ENCODE data around the gene LINC01488. TPM values are rescaled to one million over a fixed set of nuclear protein-coding genes. Genes with fewer than 3 reads are reported as not detected.
A peak's percentile ranks its signal among the peaks of the same experiment; 100 is the strongest.

The LINC01488 gene
- total RNA-seq, 1 experiment from 2014 or later: not detected

DNA sequence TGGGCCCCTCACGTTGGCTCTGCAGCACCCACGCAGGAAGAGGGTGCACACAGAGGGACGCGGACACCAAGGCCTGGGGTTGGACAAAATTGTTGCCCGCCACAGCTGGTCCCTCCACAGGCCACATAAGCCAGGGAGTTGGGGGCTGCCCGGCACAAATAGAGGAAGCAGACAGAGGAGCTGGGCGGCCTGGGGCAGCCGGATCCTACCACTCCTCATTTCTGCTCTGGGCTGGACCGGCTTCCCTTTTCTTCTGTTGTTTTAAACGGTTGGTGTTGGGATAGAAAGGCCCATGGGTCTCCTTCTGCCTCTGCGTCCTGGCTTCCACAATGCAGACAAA, 36.4 kb upstream of the LINC01488 start:
- DNase-seq (ENCODE audit: low spot score): no peak

- DNase-seq (ENCODE audit: low spot score): no peak
Measured at GRCh38 chr11:69446108-69446507, 35.4 kb upstream of the LINC01488 start.

DNA sequence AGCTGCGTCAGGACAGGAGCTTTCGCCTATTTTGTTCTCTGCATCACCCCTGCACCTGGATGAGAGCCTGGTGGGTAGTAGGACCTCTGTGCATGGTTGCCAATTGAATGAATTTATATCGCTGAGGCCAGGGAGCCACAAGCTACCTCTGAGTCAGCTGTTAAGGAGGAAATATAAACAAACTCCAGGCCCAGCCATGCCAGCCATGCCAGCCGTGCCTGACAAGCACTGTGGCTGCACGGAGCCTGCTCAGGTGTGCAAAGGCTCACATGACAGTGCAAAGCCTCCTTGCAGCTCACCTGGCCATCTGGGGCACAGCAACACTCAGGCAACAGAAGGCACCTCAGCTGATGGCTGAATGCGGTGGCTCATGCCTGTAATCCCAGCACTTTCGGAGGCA, 33.7 kb upstream of the LINC01488 start:
- no peak for DNase-seq (ENCODE audit: low spot score)

GRCh38 chr11:69448471-69449284, 32.8 kb upstream of the LINC01488 start:
- no peak for DNase-seq (ENCODE audit: low spot score)

GRCh38 chr11:69449320-69450063, 32.0 kb upstream of the LINC01488 start:
- peak; percentile 58 for DNase-seq (ENCODE audit: low spot score)

DNA sequence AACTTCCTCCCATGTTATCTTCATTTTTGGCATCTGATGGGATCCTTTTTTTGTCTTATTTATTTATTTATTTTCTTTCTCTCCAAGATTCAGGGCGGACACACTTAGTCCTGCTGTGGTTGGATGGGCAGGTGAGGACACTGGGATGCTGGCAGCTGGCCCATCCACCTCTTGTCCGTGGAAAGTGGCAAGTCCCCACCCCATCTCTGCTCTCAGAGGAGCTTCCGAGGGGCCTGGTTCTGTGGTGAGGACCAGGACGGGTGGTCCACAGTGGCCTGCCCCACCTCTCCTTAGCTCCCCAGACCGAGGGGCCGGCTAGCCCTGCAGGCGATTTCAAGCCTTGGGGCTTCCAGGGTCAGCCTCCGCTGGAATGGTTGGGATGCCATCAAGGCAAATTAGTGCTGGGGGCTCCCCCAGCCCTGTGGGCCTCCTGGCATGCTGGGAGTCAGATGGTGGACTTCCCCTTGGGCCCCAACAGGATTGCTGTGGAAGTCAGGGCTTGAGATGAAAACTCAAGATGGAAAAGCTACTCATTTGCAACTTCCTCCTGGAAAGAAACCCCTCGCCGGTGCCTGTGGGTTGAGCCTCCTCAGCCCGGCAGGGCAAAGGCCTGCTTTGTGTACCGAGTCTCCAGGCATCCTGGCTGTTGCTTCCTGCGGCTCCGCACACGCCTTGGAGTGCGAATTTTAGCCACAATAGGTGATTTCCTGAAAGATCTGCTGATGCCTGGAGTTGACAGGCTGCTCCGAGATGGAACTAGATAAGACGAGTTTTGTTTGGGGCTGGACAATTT, 31.2 kb upstream of the LINC01488 start:
- DNase-seq (ENCODE audit: low spot score): no peak

DNA sequence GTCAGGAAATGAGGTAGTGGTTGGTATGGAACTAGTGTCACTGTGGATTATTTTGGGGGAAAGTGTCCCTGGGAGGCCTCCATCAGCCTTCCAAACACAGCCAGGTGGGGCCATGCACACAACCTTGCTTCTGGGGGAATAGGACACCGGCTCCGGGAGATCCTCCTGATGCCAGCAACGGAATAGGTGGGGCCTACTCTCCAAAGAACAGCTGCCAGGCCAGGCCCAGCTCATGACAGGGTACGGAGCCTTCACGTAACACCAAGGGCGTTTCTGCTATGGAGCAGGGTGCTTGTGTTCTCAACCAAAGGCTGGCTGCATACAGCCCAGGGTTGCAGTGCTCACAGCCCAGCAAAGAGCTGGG, 30.6 kb upstream of the LINC01488 start:
- no peak for DNase-seq (ENCODE audit: low spot score)

DNA sequence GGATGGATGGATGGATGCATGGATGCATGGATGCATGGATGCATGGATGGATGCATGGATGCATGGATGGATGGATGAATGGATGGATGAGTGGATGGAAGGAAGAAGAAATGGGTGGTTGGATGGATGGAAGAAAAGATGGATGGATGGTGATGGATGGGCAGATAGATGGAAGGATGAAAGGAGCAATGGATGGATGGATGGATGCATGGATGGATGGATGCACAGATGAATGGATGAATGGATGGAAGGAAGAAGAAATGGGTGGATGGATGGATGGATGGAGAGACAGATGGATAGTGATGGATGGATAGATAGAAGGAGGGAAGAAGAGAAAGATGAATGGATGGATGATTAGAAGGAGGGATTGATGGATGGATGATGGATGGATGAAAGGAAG, 30.2 kb upstream of the LINC01488 start:
- DNase-seq (ENCODE audit: low spot score): no peak

DNA sequence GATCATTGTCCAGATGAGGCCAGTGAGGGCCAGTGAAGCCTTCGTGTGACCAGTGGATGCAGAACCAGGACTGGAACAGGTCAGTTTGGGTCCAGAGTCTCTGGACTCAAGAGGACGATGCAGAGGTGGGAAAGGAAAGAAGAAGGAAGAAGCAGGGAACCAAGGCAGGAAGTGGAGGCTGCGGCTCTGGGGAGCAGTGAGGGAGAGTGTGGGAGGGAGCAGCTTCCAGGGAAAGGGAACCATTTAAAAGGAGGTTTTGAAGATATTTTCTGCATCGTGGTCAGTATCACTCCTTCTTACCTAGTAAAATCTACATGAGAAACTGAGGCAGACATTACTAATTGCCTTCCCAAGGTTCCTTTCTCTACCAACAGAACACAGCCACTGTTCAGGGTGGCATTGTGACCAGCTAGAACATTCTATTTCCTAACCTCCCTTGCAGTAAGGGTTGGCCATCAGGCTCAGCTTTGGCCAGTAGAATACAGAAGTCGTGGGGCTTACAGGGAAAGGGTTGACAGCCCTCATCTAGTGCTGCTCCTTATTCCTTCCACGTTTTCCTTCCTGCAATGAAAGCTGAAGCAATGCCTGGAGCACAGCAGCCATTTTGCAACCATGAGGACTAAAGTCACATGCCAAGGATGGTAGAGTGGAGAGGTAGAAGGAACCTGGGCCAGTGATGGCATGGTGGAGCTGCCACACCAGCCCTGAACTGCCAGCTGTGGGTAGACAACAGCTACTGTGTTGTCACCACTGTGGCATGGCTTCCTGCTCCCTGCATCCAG, 29.1 kb upstream of the LINC01488 start:
- DNase-seq (ENCODE audit: low spot score): no peak

GRCh38 chr11:69453151-69453550, 28.3 kb upstream of the LINC01488 start:
- no peak for DNase-seq (ENCODE audit: low spot score)

DNA sequence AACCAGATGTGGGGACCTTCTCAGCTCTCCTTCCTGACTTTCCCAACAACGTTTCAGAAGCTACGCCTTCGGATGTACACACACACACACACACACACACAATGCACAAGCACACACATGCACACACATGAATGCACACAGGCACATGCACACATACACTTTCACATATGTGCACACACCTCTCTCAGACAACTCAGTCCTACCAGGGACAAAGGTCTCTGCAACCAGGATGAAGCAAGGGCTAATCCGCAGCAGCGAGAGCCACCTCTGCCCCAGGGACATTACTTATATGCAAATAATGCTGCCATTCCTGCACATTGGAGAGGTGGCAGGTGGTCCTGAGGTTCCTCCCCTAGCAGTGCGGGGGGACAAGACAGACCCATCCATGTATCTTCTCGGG, 27.4 kb upstream of the LINC01488 start:
- no peak for DNase-seq (ENCODE audit: low spot score)

- no peak for DNase-seq (ENCODE audit: low spot score)
Measured at GRCh38 chr11:69455969-69456368, 25.5 kb upstream of the LINC01488 start.

DNA sequence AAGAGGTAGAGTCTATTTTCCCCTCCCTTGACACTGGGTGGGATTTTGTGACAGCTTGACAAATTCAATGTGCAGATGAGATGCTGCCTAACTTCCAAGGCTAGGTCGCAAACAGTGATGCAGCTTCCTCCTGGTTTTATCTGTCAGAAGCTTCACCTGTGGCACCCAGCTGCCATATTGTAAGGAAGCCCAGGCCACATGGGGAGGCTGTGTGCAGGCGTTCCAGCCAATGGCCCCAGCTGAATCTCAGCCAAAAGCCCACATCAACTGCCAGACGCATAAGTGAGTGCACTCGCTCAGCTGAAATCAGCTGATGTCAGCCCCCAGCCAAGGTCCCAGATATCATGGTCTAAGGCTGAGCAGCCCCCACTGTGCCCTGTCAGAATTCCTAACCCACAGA, 24.8 kb upstream of the LINC01488 start:
- DNase-seq (ENCODE audit: low spot score): no peak

DNA sequence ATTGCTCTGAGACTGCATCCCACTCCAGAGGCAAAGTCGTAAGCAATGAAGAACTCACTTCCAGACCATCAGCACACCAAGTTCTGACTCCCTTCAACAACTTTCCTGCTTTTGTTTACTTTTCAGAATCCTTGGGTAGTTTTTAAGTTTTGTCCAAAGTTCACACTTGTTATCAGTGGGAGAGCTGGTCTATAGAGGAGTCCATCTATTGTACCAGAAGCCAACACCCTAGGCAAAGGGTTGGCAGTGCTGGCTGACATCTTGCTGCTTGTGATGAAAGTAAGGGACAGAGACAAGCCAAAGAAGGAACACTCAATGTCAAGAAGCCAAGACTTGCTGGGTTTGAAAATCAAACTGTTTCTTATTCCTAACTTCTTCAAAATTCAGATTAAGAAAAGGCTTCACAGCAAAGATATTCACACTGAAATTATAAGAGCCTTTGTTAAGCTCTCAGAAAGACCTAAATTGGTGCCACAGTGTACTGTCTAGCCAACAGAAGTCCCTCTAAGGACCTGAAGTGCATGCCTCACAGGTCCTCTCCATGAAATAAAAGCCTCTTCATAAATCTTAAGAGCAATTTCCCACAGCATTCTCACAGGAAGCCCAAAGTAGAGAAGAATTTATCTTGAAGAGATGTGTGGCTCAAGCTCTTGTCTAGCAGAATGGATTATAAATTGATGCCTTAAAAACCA, 21.5 kb upstream of the LINC01488 start:
- no peak for DNase-seq (ENCODE audit: low spot score)

GRCh38 chr11:69460540-69461257, 20.8 kb upstream of the LINC01488 start:
- peak; percentile 26 for DNase-seq (ENCODE audit: low spot score)

DNA sequence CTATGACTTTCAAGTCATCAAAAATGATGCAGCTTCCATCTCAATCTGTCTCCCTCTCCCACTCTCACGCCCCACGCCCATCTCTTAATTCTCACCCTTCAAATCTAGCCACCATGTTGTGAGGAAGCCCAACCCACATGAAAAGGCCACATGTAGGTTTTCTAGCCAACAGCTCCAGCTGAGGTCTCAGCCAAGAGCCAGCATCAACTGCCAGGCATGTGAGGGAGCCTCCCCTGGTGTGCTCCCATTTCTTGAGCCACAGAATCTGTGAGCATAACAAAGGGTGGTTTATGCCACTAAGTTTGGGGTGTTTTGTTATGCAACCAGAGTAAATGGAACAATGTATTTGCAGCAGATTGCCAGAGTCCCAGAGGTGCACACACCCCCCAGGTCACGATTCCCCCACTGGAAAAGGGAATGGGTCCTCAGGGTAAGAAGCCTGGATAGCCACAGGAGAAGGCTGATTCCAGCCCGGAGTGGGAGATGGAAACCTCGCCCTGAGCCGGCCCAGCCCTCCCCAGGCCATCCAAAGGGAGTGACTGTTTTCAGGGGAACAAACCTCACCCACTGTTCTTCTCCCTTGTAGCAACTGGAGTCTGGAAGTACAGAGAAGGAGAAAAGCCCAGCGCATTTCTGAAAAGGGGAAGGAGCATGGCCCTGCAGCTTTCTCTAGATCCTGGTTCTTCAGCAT, 20.0 kb upstream of the LINC01488 start:
- DNase-seq (ENCODE audit: low spot score): no peak

DNA sequence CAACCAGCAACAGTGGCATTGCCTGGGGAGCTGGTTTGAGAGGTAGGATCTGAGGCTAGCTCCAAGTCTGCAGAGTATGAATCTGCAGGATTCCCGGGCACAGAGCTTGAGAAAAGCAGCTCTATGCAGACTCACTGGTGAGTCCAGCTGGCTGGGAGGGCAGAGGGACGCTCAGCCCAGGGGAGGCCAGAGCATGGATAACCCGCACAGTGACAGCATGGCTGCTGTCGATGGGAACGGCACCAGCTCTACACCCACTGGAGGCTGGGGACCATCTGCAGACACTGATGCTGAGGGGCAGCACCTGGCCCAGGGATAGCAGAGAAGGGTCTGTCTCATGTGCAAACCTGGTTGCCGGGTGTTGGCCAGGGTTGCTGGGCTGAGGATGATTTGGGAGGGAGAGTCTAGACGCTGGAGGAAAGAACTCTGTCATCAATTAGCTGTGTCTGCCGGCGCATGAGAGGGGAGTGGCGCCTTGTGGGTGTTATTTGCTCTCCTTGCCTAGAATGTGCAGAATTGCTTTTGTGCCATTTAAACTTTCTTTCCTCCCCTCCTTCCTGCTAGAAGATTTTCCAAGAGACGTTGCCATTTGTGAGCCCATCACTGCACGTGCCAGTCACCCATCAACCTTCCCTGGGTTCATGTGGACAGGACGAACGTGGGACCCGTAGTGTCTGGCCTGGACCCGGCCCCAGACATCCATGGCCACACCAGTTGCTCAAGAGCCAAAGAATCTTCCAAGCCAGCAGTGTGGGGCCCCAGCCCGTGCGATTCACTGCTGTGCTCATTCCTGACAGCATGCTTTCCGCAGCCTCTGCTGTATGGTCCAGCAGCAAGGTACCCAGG, 19.1 kb upstream of the LINC01488 start:
- no peak for DNase-seq (ENCODE audit: low spot score)

GRCh38 chr11:69463181-69463994, 18.1 kb upstream of the LINC01488 start:
- DNase-seq (ENCODE audit: low spot score): no peak

Measured in HT-29 (cell line).